Pons (tissue), 1 donor: Measurements from ENCODE around the gene SEPTIN11.
"Not testable (repeated sequence)": the region's sequence is repeated elsewhere in the genome, so short reads cannot be mapped to it uniquely, and the experiment has no call there.

Source experiments
- DNase-seq: peaks from one replicate; pipeline ENCODE4 v3.0.0-alpha.2; 2016; ENCODE audit warnings: low spot score

SEPTIN11 gene

DNA sequence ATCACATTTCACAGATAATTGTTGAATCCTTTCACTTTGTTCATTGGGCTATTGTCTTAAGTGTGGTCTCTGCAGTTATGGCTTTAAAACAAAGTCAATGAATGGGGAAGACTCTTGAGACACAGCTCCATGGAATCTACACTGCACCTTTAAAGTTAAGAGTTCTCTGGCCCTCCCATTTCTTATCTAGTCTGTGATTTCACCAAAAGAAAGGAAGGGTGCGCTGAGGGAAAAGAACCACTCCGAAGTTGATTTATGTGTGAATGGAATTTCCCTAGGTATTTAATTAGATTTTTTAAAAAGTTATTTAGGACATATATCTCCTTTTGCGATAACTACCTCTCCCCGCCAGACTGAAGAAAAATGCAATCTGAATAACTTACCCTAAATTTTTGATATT lies 2.5 kb downstream of the SEPTIN11 start:
- DNase-seq: no peak

DNA sequence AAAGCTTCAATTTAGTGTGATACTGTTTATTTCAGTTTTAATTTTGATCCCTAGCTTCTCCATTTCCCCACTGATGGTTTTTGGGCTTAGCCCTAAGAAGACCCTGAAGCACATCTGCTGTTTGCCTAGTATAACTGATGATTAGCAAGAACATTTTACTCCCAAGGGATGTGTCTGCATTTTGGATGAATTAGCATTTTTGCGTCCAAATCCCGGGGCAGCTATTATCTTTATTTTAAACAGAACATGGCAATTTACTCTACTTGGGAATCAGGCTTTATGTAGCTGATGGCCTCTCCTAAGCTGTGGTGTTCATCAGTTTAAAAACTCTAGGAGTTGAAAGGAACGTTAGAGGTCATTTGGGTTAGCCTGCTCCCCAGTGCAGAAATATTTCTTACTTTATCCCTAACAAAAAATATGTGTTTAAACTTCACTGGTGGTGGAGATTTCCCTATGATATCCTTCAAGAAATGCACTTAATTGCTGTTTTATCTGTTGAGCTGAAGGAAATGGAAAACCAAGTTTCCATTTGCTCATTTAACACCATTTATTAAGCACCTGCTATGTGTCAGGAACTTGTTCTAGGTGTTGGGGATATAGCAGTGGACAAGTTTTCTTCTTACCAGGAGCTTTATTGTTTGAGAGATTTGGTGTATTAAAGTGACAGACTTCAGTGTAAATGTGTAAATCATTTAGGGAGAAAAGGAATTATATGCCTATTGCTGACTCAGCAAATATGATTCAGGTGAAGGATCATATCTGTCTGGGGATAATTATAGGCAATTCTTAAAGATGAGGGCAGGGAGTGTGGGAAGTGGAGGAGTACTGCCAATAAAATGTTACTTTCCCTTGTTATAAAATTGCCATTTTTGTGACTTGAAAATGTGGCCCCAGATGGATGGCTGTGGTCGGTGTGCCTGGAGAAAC lies 3.4 kb downstream of the SEPTIN11 start:
- no peak for DNase-seq

DNA sequence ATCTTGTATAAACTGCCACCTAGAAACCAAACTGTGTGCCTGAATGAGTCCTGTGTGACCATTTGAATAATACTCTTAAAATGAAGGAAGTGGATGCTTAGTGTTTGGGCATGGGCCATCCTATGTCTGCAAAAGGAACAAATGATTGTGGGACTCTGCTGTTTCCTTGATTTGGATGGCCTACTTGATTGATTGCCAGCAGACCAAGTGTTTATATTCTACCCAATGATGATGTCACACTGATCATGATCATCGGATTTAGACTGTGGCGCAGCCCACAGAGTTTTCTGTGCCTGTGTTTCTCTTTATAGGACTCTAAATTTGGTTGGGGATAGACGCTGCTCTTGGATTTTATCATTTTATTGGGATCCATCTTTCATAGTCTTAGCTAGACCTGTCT lies 4.4 kb downstream of the SEPTIN11 start:
- DNase-seq: no peak

DNA sequence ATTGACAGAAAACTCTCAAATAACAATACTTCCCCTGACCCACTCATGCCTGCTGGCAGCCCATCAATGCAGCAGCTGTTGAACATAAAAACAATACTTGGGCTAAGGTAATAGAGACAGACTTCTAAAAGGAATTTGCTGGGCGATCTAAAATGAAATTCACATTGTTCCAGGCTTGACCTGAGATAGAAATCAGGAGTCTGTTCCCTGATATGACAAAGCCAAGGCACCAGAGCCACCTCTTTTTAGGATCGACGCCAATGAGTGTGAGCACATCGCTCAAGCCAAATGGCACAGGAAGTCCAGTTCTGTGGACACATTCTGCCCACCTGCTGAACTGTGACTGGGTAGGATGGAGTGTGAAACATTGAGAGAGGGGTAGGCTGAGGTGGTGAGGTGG lies 4.9 kb downstream of the SEPTIN11 start:
- DNase-seq: no peak

DNA sequence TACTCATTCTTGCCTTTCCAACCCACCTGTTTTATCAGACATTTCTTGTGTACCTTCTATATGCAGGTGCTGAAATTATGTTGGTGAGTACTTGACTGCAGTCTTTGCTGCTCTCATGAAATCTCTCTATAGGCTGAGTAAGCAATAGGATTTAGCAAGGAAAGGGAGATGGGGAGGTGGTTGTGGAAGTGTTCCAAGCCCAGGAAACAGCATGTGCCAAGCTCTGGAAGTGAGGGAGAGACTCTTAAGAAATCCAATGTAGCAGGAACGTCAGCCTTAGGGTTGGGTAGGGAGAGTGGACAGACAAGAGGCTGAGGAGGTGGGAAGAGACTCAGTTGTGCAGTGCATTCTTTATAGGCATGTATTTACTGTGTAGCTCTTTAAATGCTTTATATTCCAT lies 5.6 kb downstream of the SEPTIN11 start:
- DNase-seq: no peak

DNA sequence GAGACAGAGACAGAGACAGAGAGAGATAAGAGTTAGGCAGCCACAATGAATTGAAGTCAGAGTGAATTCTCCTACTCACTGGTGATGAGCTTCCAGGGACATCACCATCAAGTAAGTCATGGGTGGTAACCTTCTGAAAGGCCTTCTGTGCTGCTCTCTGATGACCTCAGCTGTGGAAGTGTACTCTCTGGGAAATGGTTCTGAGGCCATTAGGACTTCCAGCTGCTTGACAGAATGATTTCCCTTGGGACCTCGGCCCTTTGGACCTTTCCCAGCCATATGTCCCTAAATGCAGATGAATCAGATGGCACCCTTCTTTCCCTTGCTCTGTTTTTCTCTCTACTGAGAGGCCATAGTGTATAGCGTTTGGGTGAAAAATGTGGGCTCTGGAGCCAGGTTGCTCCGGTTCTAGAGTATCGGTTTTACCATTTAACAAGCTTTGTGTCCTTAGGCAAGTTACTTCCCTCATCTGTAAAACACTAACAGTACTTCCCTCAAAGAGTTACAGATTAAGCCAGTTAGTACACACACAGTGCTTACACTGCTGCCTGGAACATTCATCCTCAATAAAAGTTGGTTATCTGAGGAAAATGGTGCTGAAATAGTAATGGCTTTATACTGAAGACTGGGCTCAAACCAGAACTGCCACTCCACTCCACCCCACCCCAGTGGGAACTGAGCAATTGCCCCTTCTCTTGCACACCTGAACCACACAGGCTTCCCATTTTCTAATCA lies 7.6 kb downstream of the SEPTIN11 start:
- DNase-seq: no peak

DNA sequence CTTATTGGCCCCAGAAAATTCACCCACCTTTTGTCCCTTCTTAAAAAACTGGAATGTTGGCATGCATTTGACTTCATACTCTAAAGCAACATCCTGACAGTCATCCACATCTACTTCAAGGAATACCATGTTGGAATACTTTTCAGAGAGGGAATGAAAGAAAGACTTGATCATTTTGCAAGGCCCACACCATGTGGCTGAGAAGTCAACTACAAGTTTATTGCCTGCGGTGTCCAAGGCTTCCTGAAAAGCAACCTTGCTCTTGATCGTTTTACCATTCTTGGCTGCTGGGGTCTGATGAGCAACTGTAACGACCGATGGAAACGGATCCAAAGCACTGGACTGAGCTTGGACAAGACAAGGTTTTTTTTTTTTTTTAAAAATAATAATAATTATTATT lies 9.3 kb downstream of the SEPTIN11 start:
- no peak for DNase-seq

DNA sequence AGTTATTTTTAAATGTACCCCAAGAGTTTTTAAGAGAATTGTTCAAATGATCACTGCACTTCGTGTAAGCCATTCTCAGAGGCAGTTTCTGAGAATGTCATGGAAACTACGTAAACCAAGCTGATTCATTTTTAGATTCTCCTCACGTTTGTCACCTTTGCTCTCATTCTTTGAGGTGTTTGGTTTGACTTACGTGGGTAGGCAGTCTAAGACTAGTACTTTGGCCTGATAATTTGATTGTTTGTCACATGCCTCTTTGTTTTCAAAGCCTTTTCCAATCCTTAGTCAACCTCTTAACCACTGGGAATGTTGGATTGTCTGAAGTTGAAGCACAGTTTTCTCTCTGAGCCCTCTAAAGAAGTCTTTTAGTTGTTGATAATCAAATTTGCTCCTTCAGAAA lies 10.5 kb downstream of the SEPTIN11 start:
- no peak for DNase-seq

DNA sequence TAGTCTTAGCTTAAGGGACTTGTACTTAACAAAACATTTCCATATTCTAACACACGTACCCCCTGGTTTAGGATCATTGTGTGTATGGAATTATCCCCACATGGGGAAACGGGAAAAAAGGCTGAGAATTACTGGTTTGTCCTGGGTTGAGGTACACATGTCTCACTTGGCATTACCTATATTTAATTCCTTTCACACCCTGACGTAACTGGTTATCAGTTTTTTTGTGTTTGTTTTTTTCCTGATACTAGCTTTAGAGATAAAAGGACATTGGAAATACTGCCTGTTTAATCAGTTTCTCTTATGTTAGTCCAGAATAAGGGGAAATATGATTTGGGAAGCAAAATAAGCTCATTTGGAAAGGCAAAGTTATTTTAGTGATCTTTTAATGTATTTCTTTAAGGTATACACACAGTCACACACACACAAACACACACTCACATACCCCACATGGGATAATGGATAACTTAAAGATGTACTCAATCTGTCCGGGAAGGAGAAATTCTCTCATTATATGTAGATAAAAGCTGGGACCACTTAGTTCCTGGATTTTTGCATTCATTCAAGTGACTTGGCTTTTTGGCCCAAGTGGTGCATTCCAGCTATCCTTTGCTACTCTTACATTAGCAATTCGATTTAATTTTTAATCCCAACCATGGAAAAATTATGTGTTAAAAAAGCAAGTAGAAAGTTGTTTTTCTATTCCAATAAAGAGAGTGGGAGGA lies 13.0 kb downstream of the SEPTIN11 start:
- DNase-seq: no peak

DNA sequence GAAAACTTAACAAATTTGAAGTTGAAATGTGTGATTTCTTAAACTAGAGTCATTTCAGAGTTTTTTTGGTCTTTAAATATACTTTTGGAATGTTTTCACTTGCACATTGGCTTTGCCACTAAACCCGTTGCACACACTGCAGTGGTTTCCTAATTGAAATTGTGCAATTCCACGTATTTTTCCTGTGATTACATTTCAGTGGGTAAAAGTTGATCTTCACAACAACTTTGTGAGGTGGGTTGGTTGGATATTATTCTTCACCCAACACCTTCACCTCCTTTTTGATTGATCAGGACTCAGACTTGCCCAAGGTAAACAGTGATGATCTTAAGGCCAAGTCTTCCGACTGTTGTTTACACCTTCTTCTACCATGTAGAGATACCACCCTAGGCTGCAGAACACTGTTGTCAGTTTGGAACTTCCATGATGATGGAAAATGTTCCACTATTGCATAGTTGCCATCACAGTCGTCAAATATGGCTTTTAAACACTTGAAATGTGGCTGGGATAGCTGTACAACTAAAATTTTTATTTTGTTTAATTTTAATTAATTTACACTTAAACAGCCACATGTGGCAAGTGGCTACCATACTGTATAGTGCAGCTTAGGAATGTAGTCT lies 13.7 kb downstream of the SEPTIN11 start:
- no peak for DNase-seq

DNA sequence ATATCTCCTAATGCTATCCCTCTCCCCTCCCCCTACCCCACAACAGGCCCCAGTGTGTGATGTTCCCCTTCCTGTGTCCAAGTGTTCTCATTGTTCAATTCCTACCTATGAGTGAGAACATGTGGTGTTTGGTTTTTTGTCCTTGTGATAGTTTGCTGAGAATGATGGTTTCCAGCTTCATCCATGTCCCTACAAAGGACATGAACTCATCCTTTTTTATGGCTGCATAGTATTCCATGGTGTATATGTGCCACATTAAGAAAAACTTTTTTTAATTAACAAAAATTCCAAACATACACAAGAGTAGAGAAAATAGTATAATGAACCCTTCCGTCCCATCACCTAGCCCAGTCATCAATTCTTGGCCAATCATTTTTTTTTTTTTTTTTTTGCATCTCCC lies 14.4 kb downstream of the SEPTIN11 start:
- DNase-seq: not testable (repeated sequence)

DNA sequence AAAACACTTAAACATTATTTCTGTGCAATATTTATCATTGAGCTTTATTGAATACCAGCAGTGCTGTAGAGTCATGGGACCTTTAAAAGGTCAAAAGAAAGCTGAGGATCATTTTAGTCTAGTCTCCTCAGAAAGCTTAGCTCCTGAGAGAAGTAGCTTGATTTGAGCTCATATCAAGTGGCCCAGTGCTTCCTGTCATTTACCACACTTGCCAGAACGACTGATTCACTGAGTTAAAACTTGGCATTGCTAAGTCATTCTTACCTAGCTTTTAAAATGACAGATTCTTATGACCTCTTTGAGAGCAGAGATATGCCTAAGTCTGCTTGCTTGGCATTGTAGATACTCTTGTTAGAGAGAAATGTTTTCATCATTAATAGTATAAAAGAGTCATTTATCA lies 15.2 kb downstream of the SEPTIN11 start:
- no peak for DNase-seq

DNA sequence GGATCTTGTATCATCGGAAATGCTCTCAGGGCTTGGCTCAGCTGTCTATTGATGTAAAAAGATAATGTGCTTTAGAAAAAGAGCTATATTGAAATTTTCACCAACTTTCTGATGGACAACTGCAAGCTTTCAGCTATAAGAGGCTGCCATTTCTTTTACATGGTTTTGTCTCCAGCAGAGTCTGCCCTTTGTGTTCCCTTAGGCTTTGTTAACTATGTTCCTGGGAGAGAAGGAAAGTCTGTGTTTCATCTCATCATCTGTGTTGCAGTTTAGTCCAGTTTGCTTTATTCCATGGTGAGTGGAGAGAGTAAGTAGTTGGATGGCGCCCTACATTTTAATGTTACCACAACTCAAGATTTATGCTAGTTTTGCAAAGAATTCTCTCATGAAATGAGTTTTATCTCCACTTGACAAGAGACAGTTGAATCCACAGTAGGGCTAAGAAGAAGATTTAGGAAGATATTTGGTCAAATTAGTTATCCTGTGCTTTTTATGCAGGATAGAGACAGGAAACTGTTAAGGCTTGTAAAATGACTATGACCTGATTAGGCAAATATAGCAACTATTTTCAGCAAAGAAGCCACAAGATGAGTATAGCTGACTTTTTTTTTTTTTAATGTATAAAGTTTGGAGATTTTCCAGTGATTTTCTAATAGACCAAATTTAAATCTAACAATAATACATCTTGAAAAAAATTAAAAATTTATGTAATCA lies 16.5 kb downstream of the SEPTIN11 start:
- DNase-seq: no peak

DNA sequence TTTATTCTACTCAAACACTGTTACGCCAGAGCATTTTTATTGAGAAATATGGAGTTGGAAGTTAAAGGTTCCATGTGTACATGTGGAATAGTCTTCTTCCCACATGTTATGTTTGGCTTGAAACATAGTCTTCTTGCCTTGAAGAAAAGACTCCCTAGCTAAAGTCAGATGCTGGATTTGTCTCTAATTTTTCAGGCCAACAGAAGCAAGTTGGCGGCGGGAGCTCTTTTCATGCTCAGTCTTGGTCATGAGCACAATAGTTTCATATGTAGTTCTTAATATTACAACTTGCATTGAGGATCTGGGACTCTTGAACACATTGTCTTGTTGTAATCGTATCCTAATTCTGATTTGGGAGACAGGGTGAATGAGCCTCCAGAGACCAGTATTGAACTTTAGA lies 19.4 kb downstream of the SEPTIN11 start:
- no peak for DNase-seq

DNA sequence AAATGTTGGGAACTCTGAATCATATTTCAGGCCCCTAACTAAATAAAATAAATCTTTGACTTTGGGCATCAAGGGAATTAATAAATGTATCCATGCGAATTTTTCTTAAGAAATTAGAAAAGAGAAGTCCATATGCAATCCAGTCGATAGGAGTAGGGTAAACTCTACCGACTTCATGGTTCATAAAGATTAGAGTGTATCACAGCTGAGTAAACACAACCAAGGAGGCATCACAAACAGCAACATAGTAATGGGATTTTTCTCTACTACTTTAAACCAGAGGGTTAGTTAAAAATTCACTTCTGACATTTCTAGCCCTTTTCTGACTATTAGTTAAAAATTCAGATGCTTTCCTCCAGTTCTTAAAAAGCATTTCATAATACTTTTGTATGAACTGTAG lies 19.9 kb downstream of the SEPTIN11 start:
- no peak for DNase-seq

DNA sequence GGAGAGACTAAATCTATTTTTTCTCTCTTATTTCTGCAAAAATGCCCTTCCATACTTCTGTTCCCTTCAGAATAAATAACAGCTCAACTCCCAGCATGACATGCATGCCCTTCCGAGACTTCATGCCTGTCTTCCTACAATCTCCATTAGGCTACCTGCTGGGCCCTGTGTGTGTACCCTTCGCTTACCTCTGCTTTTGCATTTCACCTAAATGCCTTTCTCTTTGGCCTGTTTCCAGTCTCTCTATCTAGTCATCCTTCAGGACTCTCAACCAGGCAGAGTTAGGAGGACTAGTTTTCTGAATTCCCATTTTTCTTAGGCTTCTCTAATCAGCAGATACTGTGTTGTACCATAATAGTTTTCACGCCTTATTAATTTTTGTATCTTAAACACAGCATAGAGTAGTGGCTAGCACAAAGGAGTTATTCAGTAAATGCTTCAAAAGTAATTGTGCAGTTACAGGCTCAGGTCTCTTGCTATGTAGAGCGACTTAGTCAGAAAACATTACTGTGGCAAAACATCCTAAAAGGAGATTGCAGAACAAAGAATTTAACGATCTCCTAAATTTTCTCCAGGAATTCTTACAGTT lies 20.5 kb downstream of the SEPTIN11 start:
- DNase-seq: no peak

DNA sequence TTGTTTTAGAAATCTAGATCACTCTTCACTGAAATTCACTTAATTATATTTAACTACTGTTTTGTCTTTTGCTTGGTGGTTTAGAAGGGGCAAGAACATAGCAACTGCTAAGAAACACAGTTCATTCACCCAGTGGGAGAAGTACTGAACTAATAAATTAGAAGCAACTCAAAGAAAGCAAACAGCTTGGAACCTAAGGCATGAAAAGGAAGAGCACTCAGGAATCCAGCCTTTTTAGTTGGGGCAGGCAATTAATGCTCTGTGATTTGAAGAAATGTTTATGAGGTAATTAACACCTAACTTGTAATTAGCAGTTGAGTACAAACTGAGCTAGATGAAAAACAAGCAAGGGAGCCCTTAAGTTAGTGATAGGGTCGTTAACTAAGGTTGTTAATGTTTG lies 22.8 kb downstream of the SEPTIN11 start:
- no peak for DNase-seq

DNA sequence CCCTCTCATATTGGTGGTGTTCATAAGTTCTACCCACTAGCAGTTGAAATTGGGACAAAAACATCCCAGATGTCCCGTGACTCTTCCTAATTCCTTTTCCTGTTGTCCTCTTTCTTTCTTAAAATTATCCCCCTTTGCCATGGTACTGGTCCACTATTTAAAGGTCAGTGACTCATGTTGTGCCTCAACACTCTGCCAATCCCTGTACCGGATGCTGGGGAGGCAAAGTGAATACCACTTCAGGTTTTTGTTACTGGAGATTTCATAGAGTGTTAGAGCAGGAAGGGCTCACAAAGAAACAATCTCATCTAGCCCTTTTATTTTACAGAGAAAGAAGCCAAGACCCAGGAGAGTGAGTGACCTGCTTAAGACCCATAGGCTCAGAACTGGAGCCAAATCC lies 24.6 kb downstream of the SEPTIN11 start:
- DNase-seq: no peak

DNA sequence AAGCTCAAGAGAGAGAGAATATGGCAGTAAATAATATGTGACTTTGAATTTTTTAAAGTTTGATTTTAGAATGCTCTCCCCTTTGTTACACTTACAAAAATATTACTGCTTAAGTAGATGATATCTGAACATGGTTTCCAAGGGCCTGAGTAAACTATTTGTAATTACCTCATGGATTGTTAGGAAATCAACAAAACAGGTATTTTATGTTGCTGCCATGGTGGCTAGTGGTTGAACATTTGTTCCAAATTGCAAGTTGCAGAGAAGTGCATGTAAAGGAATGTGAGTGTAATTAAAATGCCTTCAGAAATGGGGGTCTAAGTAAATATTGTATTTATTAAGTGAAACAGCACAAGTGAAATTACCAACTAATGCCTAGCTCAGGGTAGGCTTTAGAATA lies 27.6 kb downstream of the SEPTIN11 start:
- DNase-seq: no peak

DNA sequence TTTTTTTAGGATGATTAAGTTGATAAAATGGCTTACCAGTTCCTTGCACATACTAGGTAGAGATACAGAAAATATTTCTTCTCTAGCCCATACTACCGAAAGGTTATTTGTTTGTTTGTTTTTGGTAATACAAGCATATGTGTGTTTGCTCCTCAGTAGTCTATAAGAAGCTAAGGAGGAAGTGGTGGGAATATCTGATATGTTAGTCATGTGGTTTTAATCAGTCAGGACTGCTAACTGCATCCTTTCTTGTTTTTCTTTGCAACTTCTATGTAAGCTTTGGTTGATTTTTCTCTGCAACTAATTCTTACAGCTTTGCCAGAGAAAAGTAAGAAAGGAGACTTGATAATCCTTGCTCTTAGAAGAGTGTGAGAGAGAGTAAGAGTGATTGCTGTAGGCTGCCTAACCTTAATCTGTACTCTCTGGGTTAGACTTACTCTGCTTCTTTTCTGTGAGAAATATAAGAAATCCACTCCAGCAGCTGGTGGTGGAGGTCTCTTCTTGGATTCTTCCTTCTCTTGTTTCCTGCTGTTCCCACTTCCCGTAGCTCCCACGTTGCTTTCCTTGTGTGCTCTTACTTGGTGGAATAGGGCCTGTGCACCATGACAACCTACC lies 28.3 kb downstream of the SEPTIN11 start:
- DNase-seq: no peak

DNA sequence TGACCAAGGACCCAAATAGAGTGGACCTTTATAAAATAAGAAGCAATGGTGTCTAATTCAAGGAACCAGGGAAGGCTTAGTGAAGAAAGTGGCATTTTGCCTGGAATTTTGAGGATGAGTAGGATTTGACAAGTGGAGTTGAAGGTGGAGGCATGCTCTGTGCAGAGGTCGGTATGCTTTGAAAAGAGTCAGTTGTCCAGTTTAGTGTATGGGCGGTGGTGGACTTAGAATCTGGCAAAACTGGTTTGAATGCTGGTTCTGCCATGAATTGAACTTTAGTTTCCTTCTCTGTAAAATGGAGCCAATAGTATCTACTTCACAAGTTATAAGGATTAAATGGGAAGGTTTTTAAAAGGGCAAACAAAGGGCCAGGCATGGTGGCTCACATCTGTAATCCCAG lies 29.7 kb downstream of the SEPTIN11 start:
- no peak for DNase-seq
